Stimulated activated CD4-positive, alpha-beta T cell treated with anti-CD3 and anti-CD28 coated beads, Interleukin-4, amount 100 ng/mL, for 1 hour (primary cell): ENCODE measurements around the gene TTC7B.

ENCODE experiments used
- DNase-seq: peaks from one replicate; pipeline ENCODE4 v3.0.0-alpha.2; 2020

Gene TTC7B

DNA sequence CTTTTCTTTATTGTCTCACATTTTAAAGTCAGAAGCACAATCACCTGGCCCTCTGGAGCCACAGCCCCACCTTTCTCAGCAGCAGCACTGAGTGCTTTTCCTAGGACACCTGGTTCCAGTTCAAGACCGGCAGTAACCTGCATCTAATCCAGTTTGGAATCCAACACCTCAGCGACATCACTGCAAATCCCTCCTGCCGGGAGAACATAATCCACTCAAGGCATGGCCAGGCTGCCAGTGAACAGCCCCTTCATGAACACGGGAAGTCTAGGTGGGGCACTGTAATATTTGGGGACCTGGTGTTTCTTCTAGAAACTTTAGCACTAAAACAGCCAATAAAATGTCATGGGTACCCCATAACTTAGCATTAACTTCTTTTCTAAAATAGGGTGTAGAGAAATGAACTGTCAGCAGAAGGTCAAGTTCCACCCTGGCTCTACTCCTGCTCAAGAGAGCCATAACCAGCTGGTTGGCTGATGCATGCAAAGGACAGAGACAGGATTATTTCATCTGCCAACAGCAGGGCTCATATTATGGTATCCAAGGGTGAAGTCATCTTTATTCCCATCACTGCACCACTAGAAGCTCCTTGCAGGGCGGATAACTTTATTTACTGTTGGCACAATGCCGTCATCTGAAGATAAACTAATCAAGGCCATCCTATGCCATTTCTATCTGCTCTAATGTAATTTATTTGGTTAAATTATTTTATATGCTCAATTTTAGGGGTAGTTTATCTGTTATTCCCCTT is 76.7 kb downstream of the TTC7B start:
- no peak for DNase-seq

DNA sequence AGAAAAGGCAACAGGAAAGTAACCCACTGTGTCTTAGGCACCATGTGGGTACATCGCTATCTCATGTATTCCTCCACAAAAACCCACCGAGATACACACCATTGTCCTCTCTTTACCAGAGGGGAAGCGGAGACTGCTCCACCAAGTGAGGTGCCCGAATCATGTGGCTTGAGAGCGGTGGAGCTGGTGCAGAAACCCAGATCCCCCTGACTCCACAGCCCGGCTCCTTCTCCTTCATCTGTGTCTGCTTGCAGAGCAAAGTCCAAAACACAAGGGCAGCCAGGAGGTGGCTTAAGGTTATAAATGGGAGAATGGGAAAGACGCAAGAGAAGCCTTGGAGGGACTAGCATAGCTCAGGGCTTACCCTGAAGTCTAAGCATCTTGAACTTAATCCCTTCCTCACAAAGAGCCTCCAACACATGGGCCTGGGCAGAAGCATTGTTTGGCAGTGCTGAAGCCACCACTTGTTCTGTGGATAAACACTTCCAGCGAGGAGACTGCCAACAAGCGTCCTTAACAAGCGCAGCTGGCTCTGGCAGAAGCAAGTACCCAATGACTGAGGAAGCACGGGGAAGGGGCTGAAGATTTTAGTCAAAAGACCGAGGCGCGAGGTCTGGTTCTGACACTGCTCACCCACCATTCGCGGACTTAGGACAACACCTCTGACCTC is 83.0 kb downstream of the TTC7B start:
- DNase-seq: no peak

DNA sequence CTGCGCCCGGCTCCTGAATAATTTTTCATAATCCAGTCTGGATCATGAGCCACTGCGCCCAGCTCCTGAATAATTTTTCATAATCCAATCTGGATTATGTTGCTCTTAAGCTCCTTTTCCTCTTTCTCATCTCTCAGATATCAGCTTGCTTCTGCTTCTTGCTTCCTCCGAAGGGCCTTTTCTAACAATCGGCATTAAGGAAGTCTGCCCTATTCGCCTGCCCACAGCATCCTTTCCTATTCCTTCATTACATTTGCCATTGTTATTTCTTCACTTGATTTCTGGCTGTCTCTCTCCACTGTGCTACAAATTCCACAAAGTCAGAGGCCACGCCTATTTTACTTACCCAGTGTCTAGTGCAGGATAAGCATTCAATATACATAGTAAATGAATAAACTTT is 83.5 kb downstream of the TTC7B start:
- DNase-seq: no peak

DNA sequence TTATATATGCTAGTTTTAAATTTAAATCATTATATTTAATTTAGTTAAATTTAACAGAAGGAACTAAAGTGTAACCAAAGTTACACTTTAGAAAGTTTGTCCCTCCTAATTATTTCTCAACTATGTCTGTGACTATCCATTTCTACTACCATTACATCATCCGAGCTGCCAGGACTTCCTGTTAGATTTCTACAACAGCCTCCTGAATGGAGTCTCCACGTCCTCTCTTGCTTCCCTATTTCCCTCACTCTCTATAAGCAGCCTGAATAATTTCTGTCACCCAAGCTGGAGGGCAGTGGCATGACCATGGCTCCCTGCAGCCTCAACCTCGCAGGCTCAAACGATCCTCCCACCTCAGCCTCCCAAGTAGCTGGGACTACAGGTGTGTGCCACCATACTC is 84.1 kb downstream of the TTC7B start:
- no peak for DNase-seq

DNA sequence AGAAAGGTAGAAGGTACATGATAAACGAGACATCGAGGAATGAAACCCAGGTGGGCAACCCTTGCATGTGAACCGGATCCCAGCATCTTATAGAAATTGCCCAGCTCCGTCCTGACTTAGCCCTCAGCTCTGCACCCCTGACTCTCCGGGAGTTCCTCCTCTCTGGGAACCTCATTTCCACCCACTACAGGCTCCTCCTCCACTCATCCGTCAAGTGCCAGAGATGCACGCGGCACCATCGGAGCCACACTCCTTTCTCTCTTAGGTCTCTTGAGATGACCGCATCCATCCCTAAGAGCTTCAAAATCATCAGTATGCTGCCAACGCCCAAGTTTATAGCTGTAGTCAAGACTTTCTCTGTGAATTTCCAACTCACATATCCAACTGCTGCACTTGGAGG is 84.7 kb downstream of the TTC7B start:
- no peak for DNase-seq

DNA sequence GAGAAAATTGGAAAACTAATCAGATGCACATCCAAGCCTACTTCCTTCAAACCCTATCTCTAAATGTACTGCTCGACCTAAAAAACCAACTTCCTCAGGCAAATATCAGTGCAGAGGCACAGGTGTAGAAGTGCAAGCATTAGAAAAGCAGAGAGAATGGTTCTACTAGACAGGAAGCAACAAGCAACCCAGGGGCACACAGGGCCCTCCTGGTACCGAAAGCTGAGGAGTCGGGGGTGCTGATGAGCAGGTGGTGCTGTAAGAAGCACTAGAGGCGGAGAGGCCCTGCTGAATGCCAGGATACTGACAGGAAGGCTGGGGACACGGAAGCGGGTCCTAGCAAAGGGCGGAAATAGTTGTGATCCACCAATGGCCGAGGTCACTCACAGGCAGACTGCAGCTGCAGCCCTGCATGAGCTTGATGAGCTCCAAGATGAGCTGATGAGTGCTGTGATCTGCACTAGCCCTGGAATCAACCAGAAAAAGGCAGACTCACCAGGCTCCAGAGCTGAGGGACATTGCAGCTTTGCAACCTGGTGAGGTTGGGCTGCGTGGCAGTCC is 85.9 kb downstream of the TTC7B start:
- no peak for DNase-seq

DNA sequence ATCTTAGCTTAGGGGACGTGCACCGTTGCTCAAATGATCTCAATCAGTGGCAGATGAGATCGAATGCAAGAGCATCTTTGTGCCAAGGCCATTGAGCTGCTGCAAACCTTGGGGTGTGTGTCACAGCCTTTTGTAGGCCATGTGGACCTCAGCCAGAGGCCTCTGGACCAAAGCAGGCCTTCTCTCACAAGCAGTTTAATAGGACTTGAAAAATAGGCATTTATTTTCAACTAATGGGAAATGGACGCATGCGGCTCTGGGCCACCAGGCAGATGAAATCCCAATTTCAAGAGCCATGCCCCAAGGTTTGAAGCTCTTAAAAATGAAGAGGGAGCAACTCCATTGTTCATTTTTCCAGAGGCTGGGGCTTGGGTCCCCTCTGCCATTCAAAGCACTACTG is 87.3 kb downstream of the TTC7B start:
- DNase-seq: no peak

DNA sequence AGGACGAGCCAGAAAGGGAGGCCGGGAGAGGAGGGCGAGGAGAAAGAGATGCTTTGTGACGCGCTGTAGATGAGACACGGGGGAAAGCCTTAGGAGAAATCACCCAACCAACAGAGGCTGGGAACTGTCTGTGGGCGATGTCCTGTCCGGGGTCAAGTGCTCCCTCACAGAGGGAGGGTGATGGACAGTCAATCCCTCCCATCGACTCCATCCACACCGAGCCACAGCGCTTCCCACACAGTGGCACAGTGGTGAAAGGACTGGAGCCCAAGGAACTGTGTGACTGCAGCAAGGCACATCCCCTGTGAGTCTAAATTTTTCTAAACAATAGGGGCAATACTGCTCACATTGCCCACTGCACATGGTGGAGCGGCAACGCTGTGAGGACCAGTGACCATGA is 89.1 kb downstream of the TTC7B start:
- no peak for DNase-seq

DNA sequence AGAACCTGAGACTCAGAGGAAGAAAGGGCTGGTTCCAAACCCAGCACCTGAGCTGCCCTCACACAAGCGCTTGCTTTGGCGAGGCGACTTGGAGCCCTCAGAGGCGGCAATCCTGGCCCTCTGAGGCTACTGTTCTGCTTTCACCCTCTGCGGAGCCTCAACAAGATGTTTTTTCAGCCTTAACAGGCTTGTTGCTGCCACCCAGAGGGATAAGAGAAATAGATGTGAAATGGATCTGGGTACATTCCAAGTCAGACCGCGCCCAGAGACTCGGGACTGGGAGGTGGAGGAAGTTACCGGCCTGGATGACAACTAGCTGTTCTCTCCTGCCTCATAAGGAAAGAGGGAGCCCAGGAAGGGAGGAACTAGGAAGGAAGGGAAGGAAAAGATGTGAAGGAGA is 89.6 kb downstream of the TTC7B start:
- DNase-seq: no peak

DNA sequence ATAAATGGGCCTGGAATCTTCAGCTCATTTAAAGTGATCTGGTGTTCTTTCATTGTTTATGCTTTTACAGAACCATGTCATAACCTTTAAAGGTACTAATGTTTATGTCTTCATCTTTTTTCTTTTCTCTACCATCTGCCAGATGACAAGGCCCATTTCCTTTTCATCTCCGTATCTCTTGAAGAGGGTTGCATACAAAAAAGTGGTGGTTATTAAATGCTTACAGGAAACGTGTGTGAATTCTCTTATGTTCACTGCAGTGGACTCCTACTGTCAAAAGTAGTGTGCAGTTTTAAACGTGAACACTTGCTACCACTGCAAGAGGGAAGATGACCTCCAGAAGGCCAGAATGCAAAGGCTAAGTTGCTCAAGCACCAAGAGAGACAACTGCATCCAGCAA is 91.4 kb downstream of the TTC7B start:
- no peak for DNase-seq

DNA sequence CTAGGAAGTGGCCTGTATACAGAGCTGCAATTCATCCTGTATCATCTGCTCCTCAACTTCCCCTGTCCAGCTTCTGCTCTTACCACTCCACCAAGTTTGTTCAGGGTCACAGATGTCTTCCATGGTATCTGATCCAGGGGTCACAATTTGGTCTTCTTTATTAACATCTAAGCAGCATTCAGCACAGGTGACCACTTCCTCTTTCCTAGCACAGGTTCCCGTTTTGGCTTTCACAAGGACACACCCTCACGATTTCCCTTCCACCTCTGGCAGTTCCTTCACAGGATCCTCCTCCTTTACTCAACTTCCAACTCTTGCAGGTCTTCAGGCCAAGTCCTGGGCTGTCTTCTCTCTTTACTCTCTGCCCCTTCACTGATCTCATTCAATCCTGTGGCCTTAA is 93.6 kb downstream of the TTC7B start:
- DNase-seq: no peak

DNA sequence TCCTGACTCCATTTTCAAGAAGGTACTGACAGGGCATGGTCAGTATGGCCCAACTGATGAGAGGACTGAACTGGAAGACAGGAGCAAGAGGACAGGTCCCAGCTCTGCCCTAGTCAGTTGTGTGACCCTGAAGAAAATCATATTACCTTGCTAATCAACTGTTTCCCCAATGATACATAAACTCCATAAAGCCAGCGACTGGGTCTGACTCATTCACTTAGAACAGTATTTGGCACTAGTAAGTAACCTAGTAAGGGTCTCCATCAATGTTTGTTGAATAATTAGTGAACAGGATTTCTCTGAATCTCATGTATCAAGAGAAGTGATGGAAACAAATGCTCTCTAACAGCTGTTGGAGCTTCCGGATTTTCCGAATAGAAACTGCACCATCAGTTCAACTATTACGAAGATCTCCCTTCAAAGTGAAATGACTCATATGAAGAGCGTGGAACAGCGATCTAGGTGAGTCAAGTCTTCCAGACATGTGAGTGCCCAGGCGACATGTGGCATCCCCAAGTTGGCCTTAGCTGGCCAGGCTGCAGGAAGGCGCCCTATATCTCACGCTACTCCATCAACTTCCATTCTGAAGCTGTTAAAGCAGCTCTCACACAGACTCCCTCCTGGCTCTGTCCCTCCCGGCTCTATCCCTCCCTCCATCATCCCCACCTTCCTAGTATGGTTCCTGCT is 94.5 kb downstream of the TTC7B start:
- no peak for DNase-seq

DNA sequence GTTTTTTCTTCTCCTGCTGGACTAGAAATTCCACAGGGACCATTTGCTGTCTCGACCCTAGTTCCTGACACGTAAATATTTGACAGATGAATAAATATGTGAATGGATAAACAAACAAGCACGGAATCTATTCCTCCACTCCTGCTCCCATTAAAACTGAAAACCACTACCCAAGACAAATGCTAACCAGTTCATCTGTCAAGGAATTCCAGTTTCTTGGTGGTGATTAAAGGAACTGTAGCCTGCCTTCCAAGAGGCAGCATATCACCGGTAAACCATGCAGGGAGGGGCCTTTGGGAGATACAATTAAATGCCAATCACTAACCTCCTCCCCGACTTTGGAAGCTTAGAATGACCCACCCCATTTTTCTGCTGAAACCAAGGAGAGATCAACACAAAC is 95.4 kb downstream of the TTC7B start:
- DNase-seq: no peak

DNA sequence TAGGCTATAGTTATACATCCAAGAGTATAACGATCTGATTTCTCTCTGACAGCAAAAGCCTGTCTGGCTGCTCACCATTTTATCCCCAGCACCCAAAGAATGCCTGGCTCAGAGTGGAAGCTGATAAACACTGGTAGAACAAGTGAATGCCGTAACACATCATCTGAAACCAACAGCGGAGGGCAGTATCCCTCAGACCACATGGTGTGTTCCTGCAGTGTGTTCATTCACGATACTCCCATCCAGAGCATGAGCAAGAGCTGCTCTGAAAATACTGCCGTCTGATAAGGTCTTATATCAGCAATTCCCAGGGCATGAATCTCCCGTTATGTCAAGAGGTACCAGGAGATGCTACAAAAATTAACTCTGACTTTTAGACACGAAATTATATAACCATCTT is 95.9 kb downstream of the TTC7B start:
- no peak for DNase-seq

DNA sequence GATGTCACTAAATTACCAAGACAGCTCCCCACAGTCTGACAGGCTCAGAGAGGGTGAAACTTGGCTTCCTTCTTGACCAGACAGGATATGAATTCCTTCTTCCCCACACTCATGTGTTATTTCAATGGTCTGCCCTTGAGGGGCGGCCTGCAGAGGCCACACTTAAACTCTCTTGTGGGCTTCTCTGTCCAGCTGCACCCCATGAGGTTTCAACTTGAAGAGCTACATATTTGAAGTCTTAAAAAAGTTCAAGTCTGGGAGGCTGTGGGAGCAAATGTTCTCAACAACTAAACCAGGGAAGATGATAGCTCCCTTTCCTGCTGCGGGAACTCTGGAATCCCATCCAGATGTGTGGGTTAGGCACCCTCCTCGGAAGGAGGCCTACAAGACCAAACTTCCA is 98.3 kb downstream of the TTC7B start:
- DNase-seq: no peak

DNA sequence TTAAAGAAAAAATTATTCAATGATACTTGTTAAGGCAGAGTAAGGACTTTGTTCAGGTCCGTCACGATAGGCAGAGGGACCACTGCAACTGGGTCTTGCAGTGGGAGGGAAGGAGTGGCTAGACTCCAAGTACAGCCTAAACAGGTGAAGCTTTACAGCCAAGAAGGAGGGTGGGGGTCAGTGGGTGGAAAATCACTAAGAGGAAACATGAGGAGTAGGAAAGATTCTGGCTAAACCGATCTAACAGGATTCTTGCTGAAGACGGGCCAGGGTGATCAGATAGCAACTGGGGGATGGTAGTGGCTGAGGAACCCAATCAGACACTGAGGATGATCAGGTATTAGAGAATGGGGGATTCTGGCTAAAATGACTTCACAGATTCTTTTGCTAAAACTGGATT is 100.2 kb downstream of the TTC7B start:
- DNase-seq: no peak

DNA sequence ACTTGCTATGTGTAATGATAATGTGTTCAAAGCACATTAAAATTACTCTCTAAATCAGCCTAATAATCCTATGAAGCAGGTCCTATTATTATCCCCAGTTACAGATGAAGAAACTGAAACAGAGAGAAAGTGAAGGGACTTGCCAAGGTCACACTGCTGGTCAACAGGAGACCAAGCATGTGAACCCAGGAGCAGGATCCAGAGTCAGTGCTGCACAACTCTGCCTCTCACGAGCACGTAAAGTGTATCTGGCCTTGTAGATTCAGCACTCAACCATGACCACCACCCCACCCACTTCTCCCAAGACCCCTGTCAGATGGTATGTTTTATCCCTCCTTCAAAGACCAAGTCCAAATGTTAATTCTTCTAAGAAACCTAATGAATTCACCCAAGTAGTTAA is 100.7 kb downstream of the TTC7B start:
- no peak for DNase-seq

DNA sequence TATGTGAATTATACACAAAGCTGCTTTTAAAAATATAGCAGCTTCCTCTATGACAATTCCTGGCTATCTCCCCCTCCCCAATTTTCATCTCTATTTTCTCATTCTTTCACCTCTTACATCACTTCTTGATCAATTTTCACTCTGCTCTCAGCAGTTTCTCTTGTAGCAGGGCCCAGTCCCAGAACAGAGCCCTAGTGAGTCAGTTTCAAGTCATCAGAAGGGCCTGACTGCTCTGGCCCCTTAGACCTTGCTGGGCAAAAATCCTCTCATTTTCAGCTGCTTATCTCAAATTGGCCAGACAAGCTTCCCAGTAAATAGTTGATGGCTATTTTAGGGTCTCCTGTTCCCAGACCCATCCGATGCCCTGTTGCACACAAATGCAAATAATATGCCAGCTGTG is 101.4 kb downstream of the TTC7B start:
- DNase-seq: no peak

DNA sequence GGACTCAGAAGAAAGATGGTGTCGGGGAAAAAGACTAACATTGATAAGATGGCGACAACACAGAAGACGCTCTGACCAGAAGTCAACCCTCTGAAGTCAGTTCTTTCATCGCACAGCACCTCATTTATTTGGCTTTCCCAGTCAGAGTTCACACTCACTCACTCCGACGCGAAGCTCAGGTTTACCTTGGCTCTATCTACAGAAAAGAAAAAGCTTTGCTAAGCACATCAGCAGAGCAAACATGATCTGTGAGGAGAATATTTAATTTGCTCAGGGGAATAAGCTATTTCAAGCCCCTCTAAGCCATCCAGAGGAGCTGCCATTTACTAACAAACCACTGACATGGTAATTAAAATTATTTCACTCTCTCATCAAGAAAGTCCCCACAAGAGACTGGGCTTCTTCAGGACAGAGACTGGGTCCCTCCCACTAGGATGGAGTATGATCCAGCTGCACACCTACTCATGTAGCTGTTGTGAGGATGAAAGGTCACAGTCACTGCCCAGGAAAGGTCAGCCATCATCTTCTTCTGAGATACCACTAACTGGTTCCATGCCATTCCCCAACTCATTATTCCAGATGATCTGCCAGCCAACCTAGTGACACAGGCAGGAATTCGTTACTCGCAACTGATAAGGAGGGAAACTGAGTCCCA is 111.4 kb downstream of the TTC7B start:
- no peak for DNase-seq

DNA sequence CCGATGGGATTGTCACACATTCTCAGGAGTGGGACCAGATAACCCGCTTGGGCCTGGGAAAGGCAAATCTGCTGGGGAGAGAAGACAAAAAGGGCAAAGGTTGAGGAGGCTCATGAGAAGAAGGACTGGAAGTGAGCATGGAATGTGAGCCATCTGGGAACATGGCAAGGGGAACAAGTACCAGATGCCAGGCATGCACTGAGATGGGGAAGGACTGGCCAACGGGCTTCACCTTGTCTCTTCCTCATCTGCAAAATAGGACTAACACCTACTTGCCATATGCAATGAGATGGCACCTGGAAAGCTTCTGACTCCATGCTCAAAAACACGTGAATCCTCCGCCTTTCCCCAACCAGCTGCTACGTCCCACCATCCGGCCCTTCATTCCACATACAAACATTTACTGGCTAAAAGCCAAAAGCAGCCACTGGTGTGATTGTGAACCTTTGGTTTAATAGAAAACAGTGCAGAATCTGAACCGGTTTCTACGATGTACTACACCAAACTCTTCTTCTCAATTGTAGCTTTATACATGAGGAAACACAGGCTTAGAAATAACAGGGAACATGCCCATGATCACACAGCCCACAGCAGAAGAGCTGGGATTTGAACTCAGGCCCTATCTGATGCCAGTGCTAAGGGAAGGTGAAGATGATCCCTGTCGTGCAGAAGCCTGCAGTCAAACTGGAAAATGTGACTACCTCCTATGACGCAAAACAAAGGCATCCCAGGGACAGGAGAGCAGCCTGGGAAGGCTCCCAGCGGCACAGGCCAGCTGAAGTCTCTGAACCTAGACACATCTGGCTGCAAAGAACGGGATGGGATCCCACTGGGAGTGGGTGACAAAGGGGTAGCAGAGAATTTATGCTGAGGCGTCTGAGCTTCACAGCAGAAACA is 112.1 kb downstream of the TTC7B start:
- no peak for DNase-seq

DNA sequence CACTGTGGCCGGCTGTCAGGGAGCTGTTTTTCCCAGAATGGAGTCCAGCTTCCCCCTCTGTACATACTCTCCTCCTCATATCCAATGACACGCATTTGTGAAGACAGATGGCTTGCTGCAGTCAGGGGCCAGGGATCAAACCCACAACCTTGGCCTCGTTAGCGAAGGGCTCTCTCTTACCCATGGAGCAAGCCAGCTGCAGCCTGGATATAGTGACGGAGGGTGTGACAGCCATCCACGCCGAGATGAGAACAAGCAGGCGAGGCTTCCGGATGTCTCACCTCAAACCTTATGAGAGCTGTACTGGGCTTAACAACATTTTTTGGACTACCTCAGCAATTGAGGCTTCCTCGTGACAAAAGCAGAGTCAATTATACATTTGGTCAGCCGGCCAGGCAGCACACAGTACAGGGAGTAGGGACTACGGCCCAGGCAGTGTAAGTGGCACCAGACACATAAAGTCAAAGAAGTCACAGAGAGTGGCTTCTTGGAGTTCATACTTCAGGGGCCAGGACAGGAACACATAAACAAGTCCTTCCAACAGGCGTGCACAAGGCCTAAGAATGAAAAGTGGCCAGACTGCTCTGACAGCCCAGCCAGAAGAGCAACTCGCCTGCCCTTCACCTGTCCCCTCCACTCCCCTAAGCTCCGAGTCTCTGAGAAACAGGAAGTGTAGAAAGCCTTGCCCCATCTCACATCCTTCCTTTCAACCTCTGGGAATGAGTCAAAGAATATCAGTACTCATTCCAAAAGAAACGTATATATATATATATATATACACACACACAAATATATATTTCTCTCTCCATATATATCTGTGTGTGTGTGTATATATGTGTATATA is 115.1 kb downstream of the TTC7B start:
- no peak for DNase-seq
